Stimulated activated CD4-positive, alpha-beta T cell treated with anti-CD3 and anti-CD28 coated beads, Interleukin-12 subunit alpha, Interleukin-12 subunit beta, amount 100 ng/mL, for 48 hours (primary cell): ENCODE data around the gene SEMA4A.
A peak's percentile ranks its signal among the peaks of the same experiment; 100 is the strongest.

Experiments
- DNase-seq, 3 donors: peaks; one replicate each; pipeline ENCODE4 v3.0.0-alpha.2; 2020; ENCODE audit warnings: low read depth in 2 of 3, low spot score in 1 of 3

Gene SEMA4A

GRCh38 chr1:156134716-156135435 is 18.5 kb upstream of the SEMA4A start:
- no peak for DNase-seq

DNA sequence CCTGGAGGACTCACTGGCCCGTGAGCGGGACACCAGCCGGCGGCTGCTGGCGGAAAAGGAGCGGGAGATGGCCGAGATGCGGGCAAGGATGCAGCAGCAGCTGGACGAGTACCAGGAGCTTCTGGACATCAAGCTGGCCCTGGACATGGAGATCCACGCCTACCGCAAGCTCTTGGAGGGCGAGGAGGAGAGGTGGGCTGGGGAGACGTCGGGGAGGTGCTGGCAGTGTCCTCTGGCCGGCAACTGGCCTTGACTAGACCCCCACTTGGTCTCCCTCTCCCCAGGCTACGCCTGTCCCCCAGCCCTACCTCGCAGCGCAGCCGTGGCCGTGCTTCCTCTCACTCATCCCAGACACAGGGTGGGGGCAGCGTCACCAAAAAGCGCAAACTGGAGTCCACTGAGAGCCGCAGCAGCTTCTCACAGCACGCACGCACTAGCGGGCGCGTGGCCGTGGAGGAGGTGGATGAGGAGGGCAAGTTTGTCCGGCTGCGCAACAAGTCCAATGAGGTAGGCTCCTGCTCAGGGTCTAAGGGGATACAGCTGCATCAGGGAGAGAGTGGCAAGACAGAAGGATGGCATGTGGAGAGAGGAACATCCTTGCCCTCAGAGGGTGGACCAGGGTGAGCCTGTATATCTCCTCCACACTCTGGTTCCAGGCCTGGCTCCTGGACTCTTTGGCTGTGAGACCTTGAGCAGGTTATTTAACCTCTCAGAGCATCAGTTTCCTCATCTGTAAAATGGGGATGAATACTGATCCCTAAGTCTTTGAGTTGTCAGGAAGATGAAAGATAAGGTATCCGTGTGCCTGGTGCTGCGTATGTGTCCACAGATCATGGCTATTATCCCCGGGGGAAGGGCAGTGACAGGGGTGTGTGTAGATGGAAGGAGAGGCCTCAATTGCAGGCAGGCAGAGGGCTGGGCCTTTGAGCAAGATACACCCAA is 17.2 kb upstream of the SEMA4A start:
- no peak for DNase-seq

DNA sequence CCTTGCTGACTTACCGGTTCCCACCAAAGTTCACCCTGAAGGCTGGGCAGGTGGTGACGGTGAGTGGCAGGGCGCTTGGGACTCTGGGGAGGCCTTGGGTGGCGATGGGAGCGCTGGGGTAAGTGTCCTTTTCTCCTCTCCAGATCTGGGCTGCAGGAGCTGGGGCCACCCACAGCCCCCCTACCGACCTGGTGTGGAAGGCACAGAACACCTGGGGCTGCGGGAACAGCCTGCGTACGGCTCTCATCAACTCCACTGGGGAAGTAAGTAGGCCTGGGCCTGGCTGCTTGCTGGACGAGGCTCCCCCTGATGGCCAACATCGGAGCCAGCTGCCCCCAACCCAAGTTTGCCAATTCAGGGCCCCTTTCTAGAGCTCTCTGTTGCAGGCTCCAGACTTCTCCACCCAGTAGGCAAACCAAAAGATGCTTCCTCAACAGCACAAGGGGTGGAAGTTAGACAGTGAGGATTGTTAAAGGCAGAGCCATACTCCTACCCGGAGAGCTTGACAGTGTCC is 16.4 kb upstream of the SEMA4A start:
- no peak for DNase-seq

DNA sequence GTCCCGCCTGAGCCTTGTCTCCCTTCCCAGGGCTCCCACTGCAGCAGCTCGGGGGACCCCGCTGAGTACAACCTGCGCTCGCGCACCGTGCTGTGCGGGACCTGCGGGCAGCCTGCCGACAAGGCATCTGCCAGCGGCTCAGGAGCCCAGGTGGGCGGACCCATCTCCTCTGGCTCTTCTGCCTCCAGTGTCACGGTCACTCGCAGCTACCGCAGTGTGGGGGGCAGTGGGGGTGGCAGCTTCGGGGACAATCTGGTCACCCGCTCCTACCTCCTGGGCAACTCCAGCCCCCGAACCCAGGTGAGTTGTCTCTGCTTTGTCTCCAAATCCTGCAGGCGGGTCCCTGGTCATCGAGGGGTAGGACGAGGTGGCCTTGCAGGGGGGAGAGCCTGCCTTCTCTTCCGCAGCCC is 14.9 kb upstream of the SEMA4A start:
- no peak for DNase-seq

GRCh38 chr1:156140879-156141707 is 12.3 kb upstream of the SEMA4A start:
- DNase-seq = no peak

DNA sequence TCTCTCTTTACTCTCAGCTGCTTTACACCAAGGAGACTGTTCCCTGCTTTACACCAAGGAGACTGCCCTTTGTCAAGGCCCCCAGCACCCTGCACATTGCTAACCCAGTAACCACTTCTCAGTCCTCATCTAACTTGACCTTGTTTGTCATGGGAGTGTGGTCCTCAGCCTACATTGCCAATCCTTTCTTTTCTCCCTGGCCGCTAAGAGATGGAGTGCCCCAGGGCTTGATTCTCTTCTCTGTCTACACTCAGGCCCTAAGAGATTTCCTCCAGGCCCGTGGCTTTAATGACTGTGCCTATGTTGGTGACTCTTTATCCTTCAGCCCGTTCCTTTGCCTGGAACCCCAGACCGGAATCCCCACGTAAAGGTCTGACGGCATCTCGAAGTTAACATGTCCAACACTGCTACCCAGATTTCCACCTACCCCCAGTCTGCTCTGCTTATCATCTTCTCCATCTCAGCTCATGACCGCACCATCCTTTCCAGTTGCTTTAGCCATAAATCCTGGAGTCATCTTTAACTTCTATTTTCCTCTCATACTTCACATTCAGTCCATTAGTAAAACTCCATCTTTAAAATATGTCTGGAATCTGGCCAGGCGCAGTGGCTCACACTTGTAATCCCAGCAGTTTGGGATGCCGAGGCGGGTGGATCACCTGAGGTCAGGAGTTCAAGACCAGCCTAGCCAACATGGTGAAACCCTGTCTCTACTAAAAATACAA is 9.5 kb upstream of the SEMA4A start:
- DNase-seq = no peak

DNA sequence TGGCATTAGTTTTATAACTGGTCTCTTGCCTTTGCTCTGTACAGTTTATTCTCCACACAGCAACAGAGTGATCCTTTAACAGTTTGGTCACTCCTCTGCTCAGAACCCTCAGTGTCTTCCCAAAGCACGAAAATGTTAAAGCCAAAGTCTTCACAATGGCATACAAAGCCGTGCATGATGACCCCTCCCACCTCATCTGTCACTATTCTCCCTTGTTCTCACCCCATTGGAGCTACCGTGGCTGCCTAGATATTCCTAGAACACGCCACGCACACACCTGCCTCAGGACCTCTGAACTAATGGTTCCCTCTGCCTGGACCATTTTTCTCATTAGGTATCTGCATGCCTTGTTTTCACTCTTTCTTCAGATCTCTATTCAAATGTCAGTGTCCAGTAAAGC is 8.6 kb upstream of the SEMA4A start:
- DNase-seq = no peak

- DNase-seq = no peak
Observed at GRCh38 chr1:156145650-156146019, 7.8 kb upstream of the SEMA4A start.

DNA sequence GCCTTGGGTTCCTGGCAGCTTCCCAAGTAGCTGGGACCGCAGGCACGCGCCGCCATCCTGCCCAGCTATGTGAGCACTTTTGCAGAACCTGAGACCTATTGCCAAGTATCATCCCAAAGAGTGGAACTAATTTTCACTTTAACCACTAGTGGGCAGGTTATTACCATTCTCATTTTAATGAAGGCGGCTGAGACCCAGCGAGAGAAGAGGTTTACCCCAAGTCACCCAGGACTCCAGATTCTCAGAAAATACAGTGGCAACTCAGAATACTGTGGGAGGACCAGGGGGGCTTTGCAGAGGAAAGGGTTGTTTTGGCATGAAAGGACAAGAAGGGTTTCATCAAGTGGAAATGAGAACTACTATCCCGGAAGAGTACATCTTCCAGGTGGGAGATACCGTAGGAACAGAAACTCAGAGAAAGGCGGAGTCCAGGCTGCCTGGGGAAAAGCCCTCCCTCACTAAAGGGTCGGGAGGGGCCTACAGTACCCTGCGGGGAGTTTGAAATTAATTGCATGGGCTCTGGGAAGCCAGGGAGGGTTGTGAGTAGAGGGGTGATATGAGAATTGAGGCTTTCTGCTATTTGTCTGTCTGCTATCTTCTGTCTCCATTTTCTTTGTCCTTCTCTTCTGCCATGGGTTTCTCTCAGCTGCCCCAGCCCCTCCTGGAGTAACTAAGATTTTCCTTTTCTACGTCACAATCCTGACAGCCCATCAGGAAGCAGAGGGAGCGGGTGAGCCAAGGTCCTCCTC is 7.2 kb upstream of the SEMA4A start:
- DNase-seq = no peak

DNA sequence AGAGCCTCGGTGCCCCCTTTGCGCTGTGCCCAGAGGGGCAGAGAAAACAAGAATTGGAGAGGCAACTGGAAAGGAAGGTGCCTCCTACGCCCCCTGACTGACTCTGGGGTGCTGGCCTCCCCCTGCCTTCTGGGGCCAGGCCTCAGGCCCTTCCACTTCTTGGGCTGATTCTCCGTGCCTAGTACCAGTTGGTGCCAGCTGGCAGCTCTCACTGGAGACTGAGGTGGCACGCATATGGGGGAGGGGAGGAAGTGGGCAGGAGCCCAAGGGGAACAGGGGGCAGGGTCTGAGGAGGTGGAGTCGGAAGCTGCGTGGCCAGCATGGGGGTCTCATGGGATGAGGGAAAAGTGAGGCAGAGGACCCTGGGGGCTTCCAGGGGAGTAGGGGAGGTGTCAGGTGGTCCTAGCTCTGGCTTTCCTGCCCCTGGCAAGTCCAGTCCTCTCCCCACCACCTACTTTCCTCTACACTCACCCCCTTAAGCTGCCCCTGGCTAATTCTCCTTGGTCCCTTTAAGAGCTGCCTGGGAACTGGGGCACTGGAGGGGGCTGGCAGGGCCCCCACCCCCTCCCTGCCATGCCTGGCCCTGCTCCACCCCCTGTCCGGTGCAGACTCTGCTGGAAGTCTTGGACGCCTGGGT is 6.5 kb upstream of the SEMA4A start:
- DNase-seq = no peak

DNA sequence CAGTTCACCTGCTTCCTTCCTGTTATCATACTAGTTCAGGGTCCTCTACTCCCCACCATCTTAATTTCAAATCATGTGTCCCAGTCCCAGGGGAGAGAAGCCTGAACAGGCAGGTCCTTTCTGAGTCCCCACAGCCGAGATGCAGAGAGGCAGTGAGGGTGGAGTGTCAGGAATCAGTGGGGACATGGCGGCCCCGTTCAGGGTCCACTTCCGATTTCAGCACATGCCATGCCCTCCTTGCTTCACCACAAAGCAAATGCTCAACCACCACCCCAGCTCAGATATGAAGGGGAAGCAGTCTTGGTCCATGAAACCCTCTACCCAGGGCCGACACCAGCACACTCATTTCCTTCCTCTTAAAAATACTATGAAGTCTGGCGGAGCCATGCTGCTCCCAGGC is 5.2 kb upstream of the SEMA4A start:
- no peak for DNase-seq

- no peak for DNase-seq
Observed at GRCh38 chr1:156149374-156150332, 3.7 kb upstream of the SEMA4A start.

DNA sequence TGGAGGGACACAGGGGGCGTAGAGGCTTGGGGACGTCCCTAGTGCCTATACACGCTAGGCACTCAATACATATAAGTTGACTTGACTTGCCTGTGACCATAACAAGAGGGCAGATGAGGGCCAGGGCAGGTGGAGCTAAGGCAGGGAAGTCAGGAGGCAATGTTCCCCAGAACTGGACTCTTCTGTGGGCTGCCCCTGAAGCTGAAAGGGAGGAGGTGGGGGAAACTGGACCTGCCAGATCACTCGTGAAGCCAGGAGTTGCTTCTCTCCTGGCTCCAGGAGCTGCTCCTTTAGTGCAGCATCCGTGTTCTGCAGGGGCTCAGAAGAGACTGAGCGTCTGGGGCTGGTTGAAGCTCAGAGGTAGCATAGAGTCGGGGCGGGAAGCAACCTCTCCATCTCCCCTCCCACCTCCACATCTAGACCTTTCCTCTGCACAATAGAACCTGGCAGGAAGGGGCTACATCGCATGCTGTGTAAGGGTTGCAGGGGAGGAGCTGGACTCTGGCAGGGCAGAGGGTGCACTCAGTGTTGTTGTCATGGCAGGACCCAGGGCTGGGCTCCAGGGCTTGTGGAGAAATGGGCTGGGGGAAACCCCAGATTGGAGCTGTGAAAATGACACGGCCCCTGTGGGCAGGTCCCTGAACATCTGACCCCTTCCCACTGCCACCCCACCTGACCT is 2.9 kb upstream of the SEMA4A start:
- no peak for DNase-seq

DNA sequence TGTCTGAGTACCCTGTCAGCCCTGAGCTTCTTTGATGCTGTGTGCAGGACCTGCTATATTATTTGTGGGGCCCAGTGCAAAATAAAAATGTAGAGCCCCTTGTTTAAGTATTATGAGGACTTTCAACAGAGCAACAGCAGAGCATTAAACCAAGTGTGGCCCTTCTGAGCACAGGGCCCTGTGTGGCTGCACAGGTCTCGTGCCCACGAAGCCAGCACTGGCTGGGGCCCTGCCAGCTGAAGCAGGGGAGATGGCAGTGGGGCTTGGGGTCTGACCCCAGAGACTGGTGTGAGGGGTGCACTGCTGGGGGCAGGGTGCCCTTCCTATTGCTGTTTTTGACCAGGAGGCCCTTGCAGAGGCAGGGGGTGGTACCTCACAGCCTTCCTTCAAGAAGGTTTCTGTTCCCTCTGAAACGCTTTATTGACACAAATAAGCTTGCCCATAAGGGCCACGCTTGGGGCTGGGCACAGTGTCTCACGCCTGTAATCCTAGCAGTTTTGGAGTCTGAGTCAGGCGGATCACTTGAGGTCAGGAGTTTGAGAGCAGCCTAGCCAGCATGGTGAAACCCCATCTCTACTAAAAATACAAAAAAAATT is 2.2 kb upstream of the SEMA4A start:
- no peak for DNase-seq

GRCh38 chr1:156152628-156153027 is 757 bp upstream of the SEMA4A start:
- no peak for DNase-seq

DNA sequence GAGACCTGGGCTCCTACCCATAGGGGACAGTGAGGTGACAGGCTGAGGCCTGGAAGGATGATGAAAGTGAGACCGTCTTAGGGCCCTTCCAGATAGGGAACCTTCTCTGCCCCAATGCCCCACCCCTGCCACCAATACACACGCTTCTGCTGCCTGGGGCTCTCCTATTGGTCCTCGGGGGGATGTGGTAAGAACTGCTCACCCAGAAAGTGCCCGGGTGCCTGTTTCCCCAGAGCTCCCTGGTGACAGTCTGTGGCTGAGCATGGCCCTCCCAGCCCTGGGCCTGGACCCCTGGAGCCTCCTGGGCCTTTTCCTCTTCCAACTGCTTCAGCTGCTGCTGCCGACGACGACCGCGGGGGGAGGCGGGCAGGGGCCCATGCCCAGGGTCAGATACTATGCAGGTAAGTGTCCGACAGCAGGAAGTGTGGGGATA is 948 bp downstream of the SEMA4A start:
- DNase-seq = peak; percentile 43 to 65 (median 45)

GRCh38 chr1:156155756-156156510 is 2.5 kb downstream of the SEMA4A start:
- DNase-seq = no peak
